IMR-90 (cell line): ENCODE data around the gene C11orf98. TPM values are rescaled to one million over a fixed set of nuclear protein-coding genes. Genes with fewer than 3 reads are reported as not detected.

ENCODE experiments used
- ATAC-seq: fragments of 200-7000 bp; cut with Tn5 transposase; 2 replicates; pipeline ENCODE4 v1.9.1; 2020; ENCODE audit warnings: low read depth, mild to moderate bottlenecking, moderate library complexity
- BruUV-seq: library from RNA; stranded (reverse); fragments of 400-500 nt; replicated peaks from 2 replicates; lab custom pipeline; 2021; lab: Mats Ljungman, UMichigan
- CTCF ChIA-PET: fragments of 300-600 bp; formaldehyde crosslinking; extraction: SDS; loops from one replicate; lab custom pipeline; 2021; ENCODE audit warnings: antibody characterized with exemption; lab: Yijun Ruan, JAX
- POLR2A ChIA-PET: fragments of 300-600 bp; sonication (Branson Sonifier 250); formaldehyde crosslinking; loops from one replicate; lab custom pipeline; 2022; ENCODE audit warnings: antibody characterized with exemption; ENCODE audit not compliant: unreplicated experiment; lab: Charles Lee
- DNase-seq: peaks from one replicate; pipeline ENCODE4 v3.0.0; 2013
- H2AFZ ChIP-seq: replicated peaks from 2 replicates; pipeline ENCODE3; 2013; ENCODE audit warnings: low read length, mild to moderate bottlenecking; ENCODE audit not compliant: poor library complexity
- H2AK5ac ChIP-seq: 2 replicates; pipeline ENCODE4 v1.6.1; 2013; ENCODE audit warnings: low read depth, low read length, inconsistent platforms
- H2AK9ac ChIP-seq: replicated peaks from 2 replicates; pipeline ENCODE3; 2013; ENCODE audit warnings: mild to moderate bottlenecking, low read depth, low read length, moderate library complexity; ENCODE audit not compliant: poor library complexity
- H2BK120ac ChIP-seq: 2 replicates; pipeline ENCODE4 v1.6.1; 2013; ENCODE audit warnings: low read depth, low read length, inconsistent platforms
- H2BK15ac ChIP-seq: 3 replicates; pipeline ENCODE4 v1.6.1; 2013; ENCODE audit warnings: low read depth, low read length, inconsistent platforms
- H2BK20ac ChIP-seq: 2 replicates; pipeline ENCODE4 v1.6.1; 2013; ENCODE audit warnings: low read depth, mild to moderate bottlenecking, inconsistent platforms, low read length, moderate library complexity
- H2BK5ac ChIP-seq: 2 replicates; pipeline ENCODE4 v1.6.1; 2013; ENCODE audit warnings: mild to moderate bottlenecking, low read depth, low read length, inconsistent platforms; ENCODE audit not compliant: poor library complexity, severe bottlenecking
- H3K14ac ChIP-seq: replicated peaks from 2 replicates; pipeline ENCODE4 v1.6.1; 2013; ENCODE audit warnings: low read depth, low read length, inconsistent platforms
- H3K18ac ChIP-seq: 2 replicates; pipeline ENCODE4 v1.6.1; 2013; ENCODE audit warnings: low read depth, low read length, control low read depth
- H3K23ac ChIP-seq: 2 replicates; pipeline ENCODE4 v1.6.1; 2013; ENCODE audit warnings: low read depth, low read length, inconsistent platforms
- H3K27ac ChIP-seq: 2 replicates; pipeline ENCODE4 v1.5.1; 2013; ENCODE audit warnings: mild to moderate bottlenecking, control low read depth, low read length; ENCODE audit not compliant: insufficient read depth
- H3K27me3 ChIP-seq: 2 replicates; pipeline ENCODE4 v1.6.1; 2013; ENCODE audit warnings: low read length; ENCODE audit not compliant: control insufficient read depth, insufficient read depth
- H3K36me3 ChIP-seq: 2 replicates; pipeline ENCODE4 v1.6.1; 2013; ENCODE audit warnings: low read length, mixed read lengths; ENCODE audit not compliant: control insufficient read depth, insufficient read depth
- H3K4ac ChIP-seq: 2 replicates; pipeline ENCODE4 v1.6.1; 2013; ENCODE audit warnings: low read depth, low read length, inconsistent platforms
- H3K4me1 ChIP-seq: 2 replicates; pipeline ENCODE4 v1.6.1; 2013; ENCODE audit warnings: low read length, mixed read lengths; ENCODE audit not compliant: control insufficient read depth, insufficient read depth
- H3K4me2 ChIP-seq: 2 replicates; pipeline ENCODE4 v1.6.1; 2013; ENCODE audit warnings: low read depth, mild to moderate bottlenecking, control low read depth, low read length, moderate library complexity
- H3K4me3 ChIP-seq: 2 replicates; pipeline ENCODE4 v1.5.1; 2013; ENCODE audit warnings: low read depth, mild to moderate bottlenecking, control low read depth, low read length, moderate library complexity; ENCODE audit not compliant: insufficient read depth
- H3K56ac ChIP-seq: 2 replicates; pipeline ENCODE4 v1.6.1; 2013; ENCODE audit warnings: low read length, inconsistent platforms; ENCODE audit not compliant: insufficient read depth; ENCODE audit errors: extremely low read depth
- H3K79me1 ChIP-seq, 2 experiments: 2 replicates each; pipeline ENCODE4 v1.6.1; 2013; ENCODE audit warnings: low read length in 2 of 2, inconsistent platforms in 1 of 2, low read depth in 1 of 2
- H3K9ac ChIP-seq: 2 replicates; pipeline ENCODE4 v1.6.1; 2013; ENCODE audit warnings: low read depth, low read length, control low read depth
- H3K9me1 ChIP-seq: 2 replicates; pipeline ENCODE4 v1.6.1; 2013; ENCODE audit warnings: low read length, inconsistent platforms; ENCODE audit not compliant: insufficient read depth
- H3K9me3 ChIP-seq: 2 replicates; pipeline ENCODE4 v1.6.1; 2013; ENCODE audit warnings: low read length; ENCODE audit not compliant: control insufficient read depth, insufficient read depth
- H4K20me1 ChIP-seq: 2 replicates; pipeline ENCODE4 v1.6.1; 2013; ENCODE audit warnings: low read length, inconsistent platforms; ENCODE audit not compliant: insufficient read depth
- H4K5ac ChIP-seq: 2 replicates; pipeline ENCODE4 v1.6.1; 2013; ENCODE audit warnings: mild to moderate bottlenecking, low read depth, low read length, control low read depth
- H4K8ac ChIP-seq, 2 experiments: 2 replicates each; pipeline ENCODE4 v1.6.1; 2013; ENCODE audit warnings: low read depth in 2 of 2, low read length in 2 of 2, control low read depth in 1 of 2, inconsistent platforms in 1 of 2
- H4K91ac ChIP-seq: 2 replicates; pipeline ENCODE4 v1.6.1; 2013; ENCODE audit warnings: low read depth, low read length, inconsistent platforms; ENCODE audit not compliant: insufficient read depth
- CEBPB ChIP-seq: IDR thresholded peaks from 2 replicates; pipeline ENCODE4 v1.6.1; 2012; ENCODE audit warnings: low read depth, low read length, improper control_type of control experiment
- CHD1 ChIP-seq: IDR thresholded peaks from 2 replicates; pipeline ENCODE4 v1.6.1; 2012; ENCODE audit warnings: low read depth, low read length, improper control_type of control experiment
- FOS ChIP-seq: fragments of 150-350 bp; IDR thresholded peaks from 2 replicates; pipeline ENCODE4 v1.6.1; 2016; ENCODE audit warnings: low read depth, low read length
- MAFK ChIP-seq: IDR thresholded peaks from 2 replicates; pipeline ENCODE4 v1.6.1; 2012; ENCODE audit warnings: low read depth, low read length, improper control_type of control experiment
- MXI1 ChIP-seq: IDR thresholded peaks from 2 replicates; pipeline ENCODE4 v1.6.1; 2012; ENCODE audit warnings: low read depth, mild to moderate bottlenecking, low read length, moderate library complexity, borderline replicate concordance
- NFE2L2 ChIP-seq: fragments of 150-350 bp; IDR thresholded peaks from 2 replicates; pipeline ENCODE4 v1.6.1; 2016; ENCODE audit warnings: low read depth, mild to moderate bottlenecking, low read length
- POLR2A ChIP-seq: IDR thresholded peaks from 2 replicates; pipeline ENCODE4 v1.6.1; 2012; ENCODE audit warnings: mild to moderate bottlenecking, low read depth, low read length
- RFX5 ChIP-seq: IDR thresholded peaks from 2 replicates; pipeline ENCODE4 v1.8.0; 2012; ENCODE audit warnings: low read depth, mild to moderate bottlenecking, low read length, moderate library complexity
- WGBS, 2 experiments: methylation state at CpG; one replicate each; pipeline versions ENCODE4 v1.1.5 to v1.1.7; 2013; ENCODE audit warnings: missing lambda C conversion rate in 2 of 2; ENCODE audit not compliant: insufficient read length in 1 of 2; ENCODE audit errors: extremely low coverage in 2 of 2; 5-methylcytosine and 5-hydroxymethylcytosine counted together
- dilution Hi-C: fragments of 300-500 bp; cut with HindIII; formaldehyde crosslinking; loops from one replicate; pipeline ENCODE4 v1.14.3; 2018; ENCODE audit warnings: low sequenced_read_pairs; ENCODE audit not compliant: unreplicated experiment
- in situ Hi-C: fragments of 300-500 bp; cut with MboI; formaldehyde crosslinking; loops from 3 replicates; pipeline ENCODE4 v1.14.3; 2019; ENCODE audit warnings: low sequenced_read_pairs, inconsistent platforms, mixed read lengths
- intact Hi-C: fragments of 100-400 bp; cut with micrococcal nuclease; formaldehyde crosslinking; loops from 2 replicates; pipeline ENCODE4 v1.10.0; 2022
- polyA plus RNA-seq, 3 experiments: library from polyadenylated mRNA; depleted of rRNA; stranded (reverse); fragments of >200 nt; gene quantifications; 2 replicates each; pipeline ENCODE4 v1.2.3, GENCODE V29; 2012; ENCODE audit warnings: low replicate concordance in 1 of 3
- total RNA-seq: library from RNA; depleted of rRNA; stranded (reverse); fragments of >200 nt; gene quantifications from 2 replicates; pipeline ENCODE4 v1.2.3, GENCODE V29; 2012
- TF ChIP-seq, protein P1 (sequence below): conservative IDR thresholded peaks from 2 replicates; pipeline ENCODE4 v1.5.1; 2012; ENCODE audit warnings: mild to moderate bottlenecking, low read depth, low read length, improper control_type of control experiment
- TF ChIP-seq, protein P2 (sequence below): fragments of 150-350 bp; IDR thresholded peaks from 2 replicates; pipeline ENCODE4 v1.6.1; 2016; ENCODE audit warnings: low read depth, mild to moderate bottlenecking, low read length, moderate library complexity, borderline replicate concordance

Gene C11orf98
- total and polyA plus RNA-seq, 2 of the 4 experiments (the other 2 are of a cell fraction): 41.2 to 62.3 TPM

DNA sequence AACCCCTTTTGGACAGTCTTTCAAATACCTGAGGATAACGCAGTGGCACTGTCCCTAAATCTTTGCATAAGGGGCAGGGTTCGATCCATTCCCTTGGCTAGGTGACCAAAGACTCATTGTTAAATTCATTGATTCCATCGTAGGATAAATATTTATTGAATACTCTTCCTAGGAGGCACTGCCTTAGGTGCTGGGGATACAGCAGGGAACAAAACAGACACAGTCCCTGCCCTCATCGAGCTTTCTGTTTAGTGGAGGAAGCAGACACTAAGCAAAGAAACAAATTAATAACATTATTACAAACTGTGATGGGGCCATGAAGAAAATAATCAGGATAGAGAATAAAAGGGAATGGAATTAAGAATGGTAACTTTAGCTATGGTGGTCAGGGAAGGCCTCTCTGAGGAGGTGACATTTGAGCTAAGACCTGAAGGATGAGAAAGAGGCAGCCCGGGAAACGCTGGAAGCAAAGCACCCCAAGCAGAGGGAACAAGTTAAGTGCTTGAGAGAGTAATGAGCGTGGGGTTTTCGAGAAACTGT, 43.9 kb downstream of the C11orf98 start:
- Histone ChIP-seq H3K27ac (peak overlapping the region; percentile 96), H3K4me3 (peak overlapping the region; percentile 89), H3K56ac (peak overlapping the region; percentile 75), H3K23ac (peak overlapping the region; percentile 80), H2BK5ac (peak overlapping the region; percentile 39), H4K20me1 (no peaks in the 10 kb centered on the region), H2AFZ (peak overlapping the region; percentile 95), H3K4ac (peak overlapping the region; percentile 83), H4K5ac (peak overlapping the region; percentile 40), H3K4me2 (peak overlapping the region; percentile 94), H4K8ac (peak overlapping the region; percentile 65 to 74; a peak in 3 of 4 replicates), H3K36me3 (peaks cover 27% of the 10 kb centered on the region), H3K18ac (peak overlapping the region; percentile 24; the same call in 1 of the 2 replicates), H4K91ac (peak overlapping the region; percentile 22; the same call in 1 of the 2 replicates), H3K9me1 (peaks cover 7% of the 10 kb centered on the region; the same call in 1 of the 2 replicates), H3K4me1 (peaks cover 3% of the 10 kb centered on the region), H2BK120ac (no peak overlapping the region), H3K9me3 (no peaks in the 10 kb centered on the region), H3K9ac (peak overlapping the region; percentile 97), H2BK15ac (no peak overlapping the region), H3K27me3 (no peaks in the 10 kb centered on the region), H2AK5ac (peak overlapping the region; percentile 71), H2AK9ac (peak overlapping the region; percentile 59), H3K79me1 (peaks cover 21 to 25% of the 10 kb centered on the region in 2 experiments), H2BK20ac (0 out of 2 replicates have a peak overlapping the region, but pooled peaks have one; percentile 6), H3K14ac (peak overlapping the region; percentile 84)
- dilution Hi-C loops (no loop called here), in situ Hi-C loops (no loop called here), intact Hi-C loops (no loop called here)
- no peak for TF ChIP-seq MXI1
- no peak for TF ChIP-seq CEBPB
- no peak for TF ChIP-seq FOS
- no peak for TF ChIP-seq CHD1
- no peak for TF ChIP-seq NFE2L2
- no peak for TF ChIP-seq RFX5
- TF ChIP-seq, protein P1, sequence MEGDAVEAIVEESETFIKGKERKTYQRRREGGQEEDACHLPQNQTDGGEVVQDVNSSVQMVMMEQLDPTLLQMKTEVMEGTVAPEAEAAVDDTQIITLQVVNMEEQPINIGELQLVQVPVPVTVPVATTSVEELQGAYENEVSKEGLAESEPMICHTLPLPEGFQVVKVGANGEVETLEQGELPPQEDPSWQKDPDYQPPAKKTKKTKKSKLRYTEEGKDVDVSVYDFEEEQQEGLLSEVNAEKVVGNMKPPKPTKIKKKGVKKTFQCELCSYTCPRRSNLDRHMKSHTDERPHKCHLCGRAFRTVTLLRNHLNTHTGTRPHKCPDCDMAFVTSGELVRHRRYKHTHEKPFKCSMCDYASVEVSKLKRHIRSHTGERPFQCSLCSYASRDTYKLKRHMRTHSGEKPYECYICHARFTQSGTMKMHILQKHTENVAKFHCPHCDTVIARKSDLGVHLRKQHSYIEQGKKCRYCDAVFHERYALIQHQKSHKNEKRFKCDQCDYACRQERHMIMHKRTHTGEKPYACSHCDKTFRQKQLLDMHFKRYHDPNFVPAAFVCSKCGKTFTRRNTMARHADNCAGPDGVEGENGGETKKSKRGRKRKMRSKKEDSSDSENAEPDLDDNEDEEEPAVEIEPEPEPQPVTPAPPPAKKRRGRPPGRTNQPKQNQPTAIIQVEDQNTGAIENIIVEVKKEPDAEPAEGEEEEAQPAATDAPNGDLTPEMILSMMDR: no peak
- TF ChIP-seq, protein P2, sequence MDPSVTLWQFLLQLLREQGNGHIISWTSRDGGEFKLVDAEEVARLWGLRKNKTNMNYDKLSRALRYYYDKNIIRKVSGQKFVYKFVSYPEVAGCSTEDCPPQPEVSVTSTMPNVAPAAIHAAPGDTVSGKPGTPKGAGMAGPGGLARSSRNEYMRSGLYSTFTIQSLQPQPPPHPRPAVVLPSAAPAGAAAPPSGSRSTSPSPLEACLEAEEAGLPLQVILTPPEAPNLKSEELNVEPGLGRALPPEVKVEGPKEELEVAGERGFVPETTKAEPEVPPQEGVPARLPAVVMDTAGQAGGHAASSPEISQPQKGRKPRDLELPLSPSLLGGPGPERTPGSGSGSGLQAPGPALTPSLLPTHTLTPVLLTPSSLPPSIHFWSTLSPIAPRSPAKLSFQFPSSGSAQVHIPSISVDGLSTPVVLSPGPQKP: no peak
- no peak for TF ChIP-seq POLR2A
- TF ChIP-seq MAFK: no peak
- POLR2A ChIA-PET: interaction anchor here (0.7 to 1.1 kb wide), 2 partner anchors 30 to 306 kb away, joined by 7 to 15 read pairs; partner anchors contain the start of gene TUT1
- ATAC-seq (no peak), DNase-seq (no peak)
- no TSS peak for BruUV-seq
- WGBS, 2 experiments: no CpG with 5 or more reads among the region's 8 CpGs
- CTCF ChIA-PET: interaction anchor here (1.3 to 2.1 kb wide), 2 partner anchors 30 to 61 kb away, joined by 4 to 5 read pairs; partner anchors contain the start of gene TUT1
